ENCODE data around the gene ENTPD2. TPM values are rescaled to one million over a fixed set of nuclear protein-coding genes. Genes with fewer than 3 reads are reported as not detected.
"Not testable (repeated sequence)": the region's sequence is repeated elsewhere in the genome, so short reads cannot be mapped to it uniquely, and the experiment has no call there.

ENTPD2 gene
- total RNA-seq, 1 donor from 2014 or later: not detected

DNA sequence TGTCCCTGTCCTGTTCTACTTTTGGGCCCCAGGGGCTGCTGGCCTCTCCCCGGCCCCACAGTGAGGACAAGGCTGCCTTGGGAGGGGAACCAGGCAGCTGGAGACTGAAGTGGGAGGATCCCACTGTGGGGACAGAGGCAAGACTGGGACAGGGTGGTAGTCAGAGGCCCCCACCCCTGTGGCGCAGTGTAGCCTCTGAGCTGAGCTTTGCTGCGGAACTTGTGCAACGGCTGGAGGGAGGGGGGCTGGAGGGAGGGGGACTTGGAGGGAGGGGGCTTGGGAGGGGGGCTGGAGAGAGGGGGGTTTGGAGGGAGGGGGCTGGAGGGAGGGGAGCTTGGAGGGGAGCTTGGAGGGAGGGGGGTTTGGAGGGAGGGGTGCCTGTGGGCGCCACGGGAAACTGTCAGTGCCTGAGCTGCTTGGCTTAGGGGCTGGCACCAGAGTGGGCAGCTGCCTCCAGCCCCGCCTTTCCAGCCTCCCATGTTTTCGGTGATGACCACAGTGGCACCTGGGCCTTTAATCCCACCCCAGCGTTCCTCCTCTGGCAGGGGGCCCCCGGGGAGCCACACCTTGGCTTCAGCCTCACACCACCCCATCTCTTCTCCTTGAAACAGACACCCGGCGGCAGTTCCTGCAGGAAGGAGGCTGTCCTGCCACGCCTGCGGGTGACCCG lies 19.7 kb downstream of the ENTPD2 start:
- intact Hi-C loops (cut with micrococcal nuclease): loop anchor here (2.0 kb wide), 2 partner anchors 83 to 191 kb away; partner anchors contain the start of gene AJM1

DNA sequence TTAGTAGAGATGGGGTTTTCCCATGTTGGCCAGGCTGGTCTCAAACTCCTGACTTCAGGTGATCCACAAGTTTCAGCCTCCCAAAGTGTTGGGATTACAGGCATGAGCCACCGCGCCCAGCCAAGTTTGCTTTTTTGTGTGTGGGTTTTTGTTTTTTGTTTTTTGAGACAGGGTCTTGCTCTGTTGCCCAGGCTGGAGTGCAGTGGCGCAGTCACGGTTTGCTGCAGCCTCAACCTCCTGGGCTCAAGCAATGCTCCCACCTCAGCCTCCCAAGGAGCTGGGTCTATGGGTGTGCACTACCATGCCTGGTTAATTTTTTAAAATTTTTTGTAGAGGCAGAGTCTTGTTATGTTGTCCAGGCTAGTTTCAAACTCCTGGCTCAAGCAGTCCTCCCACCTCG lies 20.4 kb downstream of the ENTPD2 start:
- intact Hi-C loops (cut with micrococcal nuclease): not testable (repeated sequence)

GRCh38 chr9:137032858-137033257 lies 21.0 kb downstream of the ENTPD2 start:
- intact Hi-C loops (cut with micrococcal nuclease): no loop called here

- intact Hi-C loops (cut with micrococcal nuclease): no loop called here
Measured at GRCh38 chr9:137031904-137032640, 21.8 kb downstream of the ENTPD2 start, which contains the start of gene FUT7. TSS of gene FUT7 (minus strand) at chr9:137032088. CDS start at chr9:137031991, 97 bp downstream.

DNA sequence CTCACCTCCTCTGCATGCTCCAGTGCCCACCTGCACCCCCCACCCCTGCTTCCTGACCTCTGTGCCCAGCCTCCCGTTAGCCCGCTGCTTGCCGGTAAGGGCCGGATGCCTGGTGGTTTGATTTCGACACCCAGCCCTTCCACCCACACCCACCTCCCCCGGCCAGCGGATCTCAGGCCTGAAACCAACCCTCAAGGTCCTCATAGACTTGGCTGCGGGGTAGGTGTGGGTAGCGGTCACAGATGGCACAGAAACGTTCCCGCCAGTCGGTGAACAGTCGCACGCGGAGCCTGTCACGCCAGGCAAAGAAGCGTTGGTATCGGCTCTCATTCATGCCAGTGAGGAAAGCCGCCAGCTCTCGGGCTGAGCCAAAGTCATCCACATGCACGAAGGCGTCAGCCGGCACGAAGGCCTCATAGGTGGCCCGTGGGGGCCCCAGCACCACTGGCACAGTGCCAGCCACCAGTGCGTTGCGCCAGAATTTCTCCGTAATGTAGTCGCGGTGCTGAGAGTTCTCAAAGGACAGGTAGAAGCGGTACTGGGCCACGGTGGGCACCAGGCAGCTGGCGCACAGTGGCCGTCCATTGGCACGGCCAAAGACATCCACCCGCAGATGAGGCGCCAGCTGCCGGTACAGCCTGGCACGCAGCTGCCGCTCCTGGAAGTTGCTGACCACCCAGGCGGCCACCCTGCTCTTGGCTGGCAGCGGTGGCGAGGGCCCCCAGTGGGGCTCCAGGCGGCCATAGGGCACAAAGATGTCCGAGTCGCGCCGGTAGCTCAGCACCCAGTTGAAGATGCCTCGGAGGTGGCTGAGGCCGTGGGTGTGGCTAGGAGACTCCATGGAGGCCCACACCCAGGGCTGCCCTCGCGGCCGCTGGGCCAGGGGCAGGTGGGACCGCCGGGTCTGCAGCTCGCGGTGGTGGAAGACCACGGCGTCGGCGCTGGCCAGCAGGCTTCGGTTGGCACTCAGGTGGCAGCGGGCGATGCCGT lies 23.0 kb downstream of the ENTPD2 start:
- intact Hi-C loops (cut with micrococcal nuclease): no loop called here

DNA sequence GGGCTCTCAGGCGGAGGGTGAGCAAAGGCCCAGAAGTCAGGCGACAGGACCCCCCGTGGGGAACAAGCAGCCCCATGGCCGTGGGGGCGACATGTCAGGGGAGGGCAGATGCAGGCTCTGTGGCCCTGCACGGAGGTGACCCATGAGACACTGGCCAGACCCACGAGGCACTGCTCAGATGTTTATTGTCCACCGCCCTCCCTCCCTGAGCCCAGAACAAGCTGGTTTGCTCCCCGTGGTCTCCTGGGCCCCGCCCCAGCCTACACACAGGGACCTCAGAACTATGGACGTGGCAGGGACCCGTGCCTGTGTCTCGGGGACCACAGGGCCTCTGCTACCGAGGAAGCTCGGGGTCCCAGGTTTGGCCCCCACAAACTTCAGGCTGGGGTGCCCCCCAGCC lies 23.9 kb downstream of the ENTPD2 start:
- intact Hi-C loops (cut with micrococcal nuclease): no loop called here

- intact Hi-C loops (cut with micrococcal nuclease): loop anchor here (2.0 to 5.0 kb wide), 2 partner anchors 38 to 180 kb away; partner anchors contain the start of gene PHPT1
Measured at GRCh38 chr9:137029058-137029936, 24.6 kb downstream of the ENTPD2 start.

DNA sequence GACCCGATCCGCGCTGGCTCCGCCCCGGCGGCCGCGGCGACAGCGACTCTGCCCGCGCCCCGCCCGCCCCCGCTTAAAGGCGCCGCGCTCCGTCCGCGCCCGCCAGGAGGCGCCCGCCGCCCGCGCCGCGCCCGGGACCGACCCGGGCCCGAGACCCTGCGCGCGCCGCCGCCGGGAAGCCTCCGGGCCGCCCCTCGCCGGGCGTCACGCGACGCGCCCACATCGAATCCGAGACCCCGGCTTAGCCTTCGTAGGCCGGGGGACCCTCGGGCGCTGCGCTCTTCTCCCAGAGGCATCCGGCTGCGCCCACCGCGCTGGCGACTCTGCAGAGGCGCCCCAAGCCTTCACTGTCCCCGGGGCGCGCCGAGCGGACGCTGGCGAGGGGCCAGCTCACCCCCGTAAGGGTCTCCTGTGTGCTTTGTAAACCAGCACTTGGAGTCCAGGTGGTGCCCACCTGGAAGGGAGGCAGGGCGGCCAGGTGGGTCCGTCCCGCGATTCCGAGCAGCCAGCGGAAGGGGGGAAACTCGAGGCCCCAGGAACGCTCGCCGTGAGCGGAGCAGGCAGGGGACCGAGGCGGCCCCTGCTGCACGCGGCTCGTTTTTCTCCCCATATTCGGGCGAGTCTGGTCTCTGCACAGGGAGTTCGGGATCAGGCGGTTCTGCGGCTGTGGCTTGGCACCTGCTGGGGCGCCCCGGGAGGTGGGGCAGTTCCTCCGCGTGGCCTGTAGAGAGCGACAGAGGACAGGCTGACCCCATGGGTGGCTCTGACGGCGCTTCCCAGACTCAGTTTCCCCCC lies 25.4 kb downstream of the ENTPD2 start:
- intact Hi-C loops (cut with micrococcal nuclease): loop anchor here (2.0 to 5.0 kb wide), 2 partner anchors 39 to 180 kb away; partner anchors contain the start of gene PHPT1

GRCh38 chr9:137027369-137028262 lies 26.2 kb downstream of the ENTPD2 start, which contains the start of gene ABCA2:
TSS of gene ABCA2 (minus strand) at chr9:137028237. CDS start at chr9:137028140, 97 bp downstream.
- intact Hi-C loops (cut with micrococcal nuclease): loop anchor here (2.0 to 5.0 kb wide), 2 partner anchors 40 to 179 kb away; partner anchors contain the start of gene PHPT1

GRCh38 chr9:137026828-137027227 lies 27.0 kb downstream of the ENTPD2 start:
- intact Hi-C loops (cut with micrococcal nuclease): loop anchor here (5.0 kb wide), 1 partner anchor 40 kb away; no protein-coding TSS in a partner anchor

- intact Hi-C loops (cut with micrococcal nuclease): loop anchor here (5.0 kb wide), 1 partner anchor 41 kb away; no protein-coding TSS in a partner anchor
Measured at GRCh38 chr9:137026384-137026783, 27.5 kb downstream of the ENTPD2 start.

DNA sequence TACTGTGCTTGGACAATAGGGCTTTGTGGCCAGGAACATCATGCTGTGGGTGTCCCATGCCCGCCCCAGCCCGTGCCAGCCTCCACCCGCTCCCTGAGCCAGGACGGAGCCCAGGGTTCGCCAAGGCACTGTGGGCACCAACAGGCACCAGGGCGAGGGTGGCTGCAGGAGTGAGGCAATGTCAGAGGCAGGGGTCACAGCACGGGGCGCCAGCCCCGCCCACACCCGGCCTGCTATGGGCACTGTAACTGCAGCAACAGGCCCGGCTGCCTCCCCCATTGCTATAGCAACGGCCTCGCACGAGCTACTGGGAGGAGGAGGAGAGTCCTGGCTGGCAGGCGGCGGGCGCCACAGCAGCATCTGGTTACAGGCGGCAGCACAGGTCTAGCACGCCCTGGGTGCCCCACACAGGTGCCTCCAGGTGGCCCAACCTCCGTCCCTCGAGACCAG lies 28.3 kb downstream of the ENTPD2 start:
- intact Hi-C loops (cut with micrococcal nuclease): loop anchor here (5.0 kb wide), 1 partner anchor 42 kb away; no protein-coding TSS in a partner anchor

DNA sequence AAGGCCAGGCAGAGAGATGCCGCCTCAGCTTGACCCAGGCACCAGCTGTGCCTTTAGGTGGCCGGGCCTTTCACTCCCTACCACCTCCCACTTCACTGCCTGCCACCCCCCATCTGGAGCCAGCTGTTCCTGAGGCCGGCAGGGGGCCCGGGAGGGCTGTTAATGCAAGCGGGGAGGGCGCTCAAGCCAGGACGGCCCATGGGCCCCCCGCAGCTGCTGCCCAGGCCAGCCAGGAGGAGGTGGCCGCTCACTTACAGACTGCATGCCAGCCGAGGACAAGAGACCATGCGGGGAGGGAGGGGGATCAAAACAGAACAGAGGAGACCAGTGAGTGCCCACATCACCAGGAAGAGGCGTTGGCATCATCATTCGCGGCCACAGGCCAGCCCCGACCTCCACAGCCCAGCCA lies 30.3 kb downstream of the ENTPD2 start:
- intact Hi-C loops (cut with micrococcal nuclease): no loop called here

GRCh38 chr9:137023157-137023556 lies 30.7 kb downstream of the ENTPD2 start:
- intact Hi-C loops (cut with micrococcal nuclease): no loop called here

DNA sequence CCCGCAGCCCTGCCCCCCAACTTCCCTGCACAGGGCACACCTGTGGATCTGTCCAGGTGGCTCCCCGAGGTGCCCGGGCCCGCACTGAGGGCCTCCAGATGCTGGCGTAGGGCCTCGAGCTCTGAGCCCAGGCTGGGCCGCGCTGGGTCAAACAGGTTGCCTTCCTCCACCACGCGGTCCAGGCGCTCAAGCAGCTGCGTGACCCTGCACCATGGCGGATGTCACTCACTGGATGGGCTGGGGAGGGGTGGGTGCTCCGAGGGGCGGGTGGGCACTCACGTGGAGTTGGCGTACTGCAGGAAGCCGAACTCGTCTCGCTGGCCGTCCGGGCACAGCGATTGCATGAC lies 31.2 kb downstream of the ENTPD2 start:
- intact Hi-C loops (cut with micrococcal nuclease): loop anchor here (1.0 kb wide), 2 partner anchors 30 to 44 kb away; partner anchors contain the start of gene PAXX

GRCh38 chr9:137021979-137022661 lies 31.7 kb downstream of the ENTPD2 start:
- intact Hi-C loops (cut with micrococcal nuclease): loop anchor here (1.0 kb wide), 2 partner anchors 30 to 44 kb away; partner anchors contain the start of gene PAXX

DNA sequence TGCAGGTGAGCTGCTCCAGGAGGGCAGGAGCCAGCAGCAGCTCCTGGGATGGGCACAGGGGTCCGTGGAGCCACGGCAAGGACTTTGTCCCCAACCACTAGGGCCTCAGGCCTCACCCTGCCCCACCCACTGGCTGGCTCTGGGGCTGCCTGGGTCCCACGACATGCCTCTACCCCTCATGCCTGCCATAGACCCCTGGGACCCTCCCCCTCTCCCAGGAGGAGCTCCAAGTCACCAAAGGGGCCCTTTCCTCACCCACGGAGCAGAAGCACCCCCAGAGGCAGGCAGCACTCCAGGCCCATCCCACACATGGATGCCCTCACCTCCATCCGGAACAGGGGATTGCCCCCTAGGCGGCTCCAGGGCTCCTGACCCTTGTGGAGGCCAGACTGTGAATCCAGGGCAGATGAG lies 32.3 kb downstream of the ENTPD2 start:
- intact Hi-C loops (cut with micrococcal nuclease): no loop called here
